Suprapubic skin (tissue), 4 donors: Measurements from ENCODE around the gene MED15.

Source experiments
- EP300 ChIP-seq: sonication (generic); formaldehyde crosslinking; IDR thresholded peaks from one replicate; pipeline ENCODE4 v1.6.1; 2017; ENCODE audit warnings: antibody characterized with exemption
- POLR2AphosphoS5 ChIP-seq, 3 donors: sonication (generic); formaldehyde crosslinking; IDR thresholded peaks; one replicate each; pipeline ENCODE4 v1.6.1; 2017; ENCODE audit warnings: antibody characterized with exemption in 3 of 3
- TF ChIP-seq, protein P1 (sequence below), 2 donors: fragments of 200-600 bp in 1 of 2; fragments of 450-650 bp in 1 of 2; sonication (generic) in 1 of 2; IDR thresholded peaks; one replicate each; pipeline ENCODE4 v1.5.1; 2016 to 2019; ENCODE audit warnings: antibody characterized with exemption in 2 of 2, mild to moderate bottlenecking in 1 of 2, moderate library complexity in 1 of 2

DNA sequence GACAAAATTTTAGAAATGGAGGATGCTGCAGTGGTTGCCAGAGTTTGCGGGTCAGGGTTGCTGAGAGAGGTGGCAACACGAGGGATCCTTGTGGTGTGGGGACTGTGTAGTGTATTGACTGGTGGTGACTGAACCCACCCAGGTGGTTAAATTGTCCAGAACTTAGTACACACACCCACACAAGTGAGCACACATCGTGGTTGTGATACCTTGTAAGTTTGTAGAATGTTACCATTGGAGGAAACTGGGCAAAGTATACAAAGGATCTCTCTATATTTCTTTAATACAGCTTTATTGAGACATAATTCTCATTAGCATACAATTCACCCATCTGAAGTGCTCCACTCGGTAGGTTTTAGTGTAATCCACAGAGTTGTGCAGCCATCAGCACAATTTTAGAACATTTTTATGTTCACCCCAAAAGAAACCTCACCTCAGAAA lies 56.1 kb downstream of the MED15 start:
- TF ChIP-seq, protein P1, sequence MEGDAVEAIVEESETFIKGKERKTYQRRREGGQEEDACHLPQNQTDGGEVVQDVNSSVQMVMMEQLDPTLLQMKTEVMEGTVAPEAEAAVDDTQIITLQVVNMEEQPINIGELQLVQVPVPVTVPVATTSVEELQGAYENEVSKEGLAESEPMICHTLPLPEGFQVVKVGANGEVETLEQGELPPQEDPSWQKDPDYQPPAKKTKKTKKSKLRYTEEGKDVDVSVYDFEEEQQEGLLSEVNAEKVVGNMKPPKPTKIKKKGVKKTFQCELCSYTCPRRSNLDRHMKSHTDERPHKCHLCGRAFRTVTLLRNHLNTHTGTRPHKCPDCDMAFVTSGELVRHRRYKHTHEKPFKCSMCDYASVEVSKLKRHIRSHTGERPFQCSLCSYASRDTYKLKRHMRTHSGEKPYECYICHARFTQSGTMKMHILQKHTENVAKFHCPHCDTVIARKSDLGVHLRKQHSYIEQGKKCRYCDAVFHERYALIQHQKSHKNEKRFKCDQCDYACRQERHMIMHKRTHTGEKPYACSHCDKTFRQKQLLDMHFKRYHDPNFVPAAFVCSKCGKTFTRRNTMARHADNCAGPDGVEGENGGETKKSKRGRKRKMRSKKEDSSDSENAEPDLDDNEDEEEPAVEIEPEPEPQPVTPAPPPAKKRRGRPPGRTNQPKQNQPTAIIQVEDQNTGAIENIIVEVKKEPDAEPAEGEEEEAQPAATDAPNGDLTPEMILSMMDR (IDR thresholded peaks at IDR 0.05) = no peak
- no peak for TF ChIP-seq EP300
- no peak for TF ChIP-seq POLR2AphosphoS5 (IDR thresholded peaks at IDR 0.05)
